Ovary (tissue), 3 donors: ENCODE measurements around the gene VCAN.

ENCODE experiments used
- EP300 ChIP-seq: sonication (generic); formaldehyde crosslinking; IDR thresholded peaks from one replicate; pipeline ENCODE4 v1.6.1; 2017; ENCODE audit warnings: antibody characterized with exemption
- POLR2A ChIP-seq: fragments of 450-650 bp; IDR thresholded peaks from one replicate; pipeline ENCODE4 v1.6.1; 2017; ENCODE audit warnings: antibody characterized with exemption, mild to moderate bottlenecking, moderate library complexity
- TF ChIP-seq, protein P1 (sequence below), 3 donors: fragments of 450-650 bp in 2 of 3; fragments of 200-600 bp in 1 of 3; IDR thresholded peaks; one replicate each; pipeline versions ENCODE4 v1.5.1 to v1.8.0; 2016 to 2022; ENCODE audit warnings: antibody characterized with exemption in 3 of 3, mild to moderate bottlenecking in 1 of 3
- donor health status: DM: no; HTN: no; CAD: no.

DNA sequence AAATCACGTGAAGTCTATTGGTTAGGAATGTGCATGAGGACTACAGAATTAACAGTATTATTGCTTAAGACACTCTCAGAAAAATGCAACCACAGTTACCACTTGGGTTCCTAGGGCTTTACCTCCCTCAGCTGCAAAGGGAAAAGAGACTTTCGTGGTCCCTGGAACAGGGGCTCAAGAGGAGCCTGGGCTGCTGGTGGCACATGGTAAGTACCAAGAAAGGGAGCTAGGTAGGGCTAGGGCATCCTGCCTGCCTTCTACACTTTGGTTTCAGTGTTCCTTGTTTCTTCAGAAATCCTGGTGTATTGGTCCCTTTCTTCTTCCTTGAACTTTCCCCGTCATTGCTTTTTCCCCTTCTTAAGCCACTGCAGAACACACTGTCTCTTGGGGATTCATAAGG is 7.3 kb upstream of the VCAN start:
- TF ChIP-seq POLR2A = no peak
- TF ChIP-seq, protein P1, sequence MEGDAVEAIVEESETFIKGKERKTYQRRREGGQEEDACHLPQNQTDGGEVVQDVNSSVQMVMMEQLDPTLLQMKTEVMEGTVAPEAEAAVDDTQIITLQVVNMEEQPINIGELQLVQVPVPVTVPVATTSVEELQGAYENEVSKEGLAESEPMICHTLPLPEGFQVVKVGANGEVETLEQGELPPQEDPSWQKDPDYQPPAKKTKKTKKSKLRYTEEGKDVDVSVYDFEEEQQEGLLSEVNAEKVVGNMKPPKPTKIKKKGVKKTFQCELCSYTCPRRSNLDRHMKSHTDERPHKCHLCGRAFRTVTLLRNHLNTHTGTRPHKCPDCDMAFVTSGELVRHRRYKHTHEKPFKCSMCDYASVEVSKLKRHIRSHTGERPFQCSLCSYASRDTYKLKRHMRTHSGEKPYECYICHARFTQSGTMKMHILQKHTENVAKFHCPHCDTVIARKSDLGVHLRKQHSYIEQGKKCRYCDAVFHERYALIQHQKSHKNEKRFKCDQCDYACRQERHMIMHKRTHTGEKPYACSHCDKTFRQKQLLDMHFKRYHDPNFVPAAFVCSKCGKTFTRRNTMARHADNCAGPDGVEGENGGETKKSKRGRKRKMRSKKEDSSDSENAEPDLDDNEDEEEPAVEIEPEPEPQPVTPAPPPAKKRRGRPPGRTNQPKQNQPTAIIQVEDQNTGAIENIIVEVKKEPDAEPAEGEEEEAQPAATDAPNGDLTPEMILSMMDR (IDR thresholded peaks at IDR 0.05) = no peak
- TF ChIP-seq EP300 = no peak
